UCSD-AML1 (cell line): ENCODE data around the gene TBC1D23.
"Not testable (repeated sequence)": the region's sequence is repeated elsewhere in the genome, so short reads cannot be mapped to it uniquely, and the experiment has no call there.

Source experiments
- DNase-seq: peaks from one replicate; lab custom pipeline; 2025; ENCODE audit not compliant: unreplicated experiment; lab: John Stamatoyannopoulos, UW

The TBC1D23 gene

DNA sequence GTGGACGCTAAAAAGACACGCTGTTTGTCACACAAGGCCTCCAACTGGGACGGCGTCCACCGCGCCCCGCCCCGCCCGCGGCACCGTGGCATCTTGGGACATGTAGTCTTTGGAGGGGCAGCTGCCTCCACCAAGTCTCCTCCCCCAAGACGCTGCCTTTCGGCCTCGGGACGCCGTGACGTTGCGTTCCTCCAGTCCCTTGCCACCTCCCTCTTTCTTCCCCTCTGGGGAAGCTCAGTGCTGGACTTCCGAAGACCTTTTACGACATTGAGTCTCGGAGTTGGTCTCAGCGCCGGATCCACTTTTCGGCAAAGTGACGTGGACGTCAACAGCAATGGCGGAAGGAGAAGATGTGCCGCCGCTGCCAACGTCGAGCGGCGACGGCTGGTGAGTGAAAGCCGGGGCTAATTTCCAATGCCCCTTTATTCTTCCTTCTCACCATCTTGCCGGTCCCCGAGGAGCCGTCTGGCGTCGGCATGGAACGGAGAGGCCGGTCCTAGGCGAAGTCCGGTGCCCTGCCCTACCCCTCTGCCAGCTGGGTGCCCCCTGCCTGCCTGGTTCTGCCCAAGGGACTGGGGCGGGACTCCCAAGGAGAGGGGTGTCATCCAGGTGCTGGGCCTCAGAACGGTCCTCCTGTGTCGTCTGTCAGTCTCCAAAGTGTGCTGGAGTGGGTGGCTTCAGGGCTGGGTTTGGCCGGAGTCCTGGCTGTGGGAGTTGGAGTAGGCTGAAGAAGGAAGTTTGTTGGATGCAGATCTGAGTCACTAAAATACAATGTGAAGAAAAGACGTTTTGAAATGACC is at the start of gene TBC1D23:
TSS of gene TBC1D23 (plus strand) at position 308 of the 800 bp plus-strand sequence. CDS start at position 335, 27 bp downstream.
- DNase-seq: peak; percentile 97

DNA sequence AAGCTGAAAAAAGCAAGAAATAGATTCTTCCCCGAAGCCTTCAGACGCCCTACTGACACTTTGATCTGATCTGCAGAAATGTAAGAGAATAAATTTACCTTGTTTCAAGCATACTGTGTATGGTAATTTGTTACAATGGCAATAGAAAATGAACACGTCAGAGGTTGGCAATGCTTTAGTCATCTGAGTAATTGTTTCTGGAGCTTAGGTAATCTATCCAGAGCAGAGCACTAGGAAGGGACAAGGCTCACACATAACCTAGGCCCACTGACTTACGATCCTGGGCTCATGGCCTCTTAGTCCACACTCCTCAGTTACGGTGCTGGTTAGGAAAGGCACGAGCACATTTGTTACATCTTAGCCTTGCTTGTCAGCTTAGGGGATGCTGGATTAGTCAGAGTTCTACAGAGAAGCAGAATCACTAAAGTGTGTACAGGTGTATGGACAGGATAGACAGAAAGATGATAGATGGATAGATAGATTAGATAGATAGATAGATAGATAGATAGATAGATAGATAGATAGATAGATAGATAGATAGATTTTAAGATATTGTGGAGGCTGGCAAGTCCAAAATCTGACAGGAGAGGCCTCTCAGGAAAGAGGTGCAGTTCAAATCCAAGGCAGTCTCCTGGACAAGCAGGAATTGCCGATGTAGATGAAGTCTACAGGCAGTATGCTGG is 46.8 kb upstream of the TBC1D23 start:
- no peak for DNase-seq

DNA sequence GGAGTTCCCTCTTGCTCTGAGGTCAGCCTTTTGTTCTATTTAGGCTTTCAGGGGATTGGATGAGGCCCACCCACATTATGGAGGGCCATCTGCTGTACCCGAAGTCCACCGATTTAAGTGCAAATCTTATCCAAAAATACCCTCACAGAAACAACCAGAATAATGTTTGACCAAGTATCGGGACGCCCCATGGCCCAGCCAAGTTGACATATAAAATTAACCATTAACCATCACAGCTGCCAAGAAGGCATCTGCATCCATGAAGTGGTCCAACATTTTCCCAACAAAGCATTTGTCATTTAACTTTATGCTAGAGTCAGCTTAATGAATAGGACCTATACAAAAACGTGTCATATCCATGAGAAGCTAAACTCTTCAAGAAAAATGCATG is 46.2 kb upstream of the TBC1D23 start:
- no peak for DNase-seq

DNA sequence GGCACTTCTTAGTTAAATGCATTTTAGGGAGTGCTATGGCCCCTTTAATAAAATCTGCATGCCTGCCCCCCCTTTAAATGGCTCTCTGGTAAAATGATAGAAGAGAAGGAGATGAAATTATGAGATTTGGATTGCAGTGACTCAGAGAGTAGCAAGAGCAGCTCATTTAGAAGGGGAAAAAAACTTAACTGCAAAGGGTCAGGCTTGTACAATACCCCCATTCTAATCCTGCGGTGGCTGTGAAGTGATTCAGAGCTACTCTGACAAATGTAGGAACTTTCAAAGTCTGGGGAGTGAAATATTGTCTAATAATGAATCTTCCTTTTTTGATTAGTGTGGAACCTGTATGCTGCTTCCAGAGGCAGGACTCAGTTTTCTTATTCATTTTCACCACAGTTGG is 44.1 kb upstream of the TBC1D23 start:
- DNase-seq: no peak

DNA sequence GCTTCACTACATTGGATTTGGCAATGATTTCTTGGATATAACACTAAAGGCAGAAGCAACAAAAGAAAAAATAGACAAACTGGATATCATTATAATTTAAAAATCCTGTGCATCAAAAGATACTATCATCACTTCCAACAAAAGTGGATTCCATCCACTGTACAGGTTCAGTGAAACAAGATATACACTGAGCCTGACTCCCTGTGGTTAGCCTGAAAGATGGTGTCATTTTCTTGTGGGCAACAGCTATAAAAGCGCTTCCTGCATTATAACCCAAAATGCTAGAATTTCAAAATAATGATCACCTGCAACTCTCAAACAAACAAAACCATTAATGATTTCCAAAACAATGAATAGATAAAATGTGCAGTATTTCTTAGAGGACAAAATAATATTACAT is 39.6 kb upstream of the TBC1D23 start:
- DNase-seq: no peak

DNA sequence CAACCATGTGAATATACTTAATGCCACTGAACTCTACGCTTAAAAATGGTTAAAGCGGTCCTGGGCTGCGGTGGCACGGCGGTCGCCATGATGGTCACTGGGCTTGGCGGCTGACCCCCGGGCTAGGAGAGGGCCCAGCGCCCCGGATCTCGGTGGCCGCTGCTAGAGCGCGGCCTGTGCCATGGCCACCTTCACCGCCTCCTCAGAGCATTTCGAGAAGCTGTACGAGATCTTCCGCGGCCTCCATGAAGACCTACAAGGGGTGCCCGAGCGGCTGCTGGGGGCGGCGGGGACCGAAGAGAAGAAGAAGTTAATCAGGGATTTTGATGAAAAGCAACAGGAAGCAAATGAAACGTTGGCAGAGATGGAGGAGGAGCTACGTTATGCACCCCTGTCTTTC is 35.6 kb upstream of the TBC1D23 start:
- DNase-seq: no peak

DNA sequence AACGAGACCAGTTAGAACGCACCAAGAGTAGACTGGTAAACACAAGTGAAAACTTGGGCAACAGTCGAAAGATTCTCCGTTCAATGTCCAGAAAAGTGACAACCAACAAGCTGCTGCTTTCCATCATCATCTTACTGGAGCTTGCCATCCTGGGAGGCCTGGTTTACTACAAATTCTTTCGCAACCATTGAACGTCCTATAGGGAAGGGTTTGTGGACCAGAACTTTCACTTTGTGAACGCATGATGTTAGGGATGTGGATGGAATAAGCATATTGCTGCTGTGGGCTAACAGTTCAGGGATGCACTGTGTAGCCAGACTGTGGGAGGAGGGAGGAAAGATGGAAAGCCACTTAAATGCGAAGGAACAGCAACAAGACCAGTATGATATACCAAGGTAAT is 34.9 kb upstream of the TBC1D23 start:
- no peak for DNase-seq

DNA sequence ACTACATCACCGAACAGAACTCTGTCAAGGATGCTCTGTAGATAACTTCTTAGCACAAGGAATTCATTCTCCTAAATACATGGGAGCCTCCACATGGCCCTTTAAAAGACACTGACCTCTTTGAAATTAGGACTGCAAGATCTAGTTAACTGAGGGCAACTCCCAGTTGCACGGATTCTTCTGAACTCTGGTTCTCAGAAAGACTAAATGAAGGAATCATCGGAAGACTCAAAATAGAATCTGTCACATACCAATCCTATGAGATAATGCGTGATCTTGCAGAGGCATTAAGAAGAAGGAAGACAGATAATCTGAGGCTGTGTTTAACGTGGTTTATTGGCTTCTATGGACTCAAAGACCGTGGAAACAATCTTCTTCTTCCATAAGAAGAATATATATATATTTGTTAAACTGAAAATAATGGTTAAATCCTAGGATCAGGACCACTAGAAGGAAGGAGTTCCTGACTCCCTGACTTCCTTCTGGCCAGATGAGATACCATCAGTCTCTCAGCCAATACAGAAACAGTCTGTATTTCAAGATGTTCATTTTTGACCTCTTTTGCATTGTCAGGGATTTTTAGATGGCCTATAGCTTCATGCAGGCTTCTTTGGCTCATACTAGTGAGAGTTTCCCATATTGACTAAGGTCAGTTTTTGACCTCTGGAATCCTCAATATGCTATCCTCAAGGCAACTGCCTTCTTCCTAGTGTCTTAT is 33.9 kb upstream of the TBC1D23 start:
- no peak for DNase-seq

DNA sequence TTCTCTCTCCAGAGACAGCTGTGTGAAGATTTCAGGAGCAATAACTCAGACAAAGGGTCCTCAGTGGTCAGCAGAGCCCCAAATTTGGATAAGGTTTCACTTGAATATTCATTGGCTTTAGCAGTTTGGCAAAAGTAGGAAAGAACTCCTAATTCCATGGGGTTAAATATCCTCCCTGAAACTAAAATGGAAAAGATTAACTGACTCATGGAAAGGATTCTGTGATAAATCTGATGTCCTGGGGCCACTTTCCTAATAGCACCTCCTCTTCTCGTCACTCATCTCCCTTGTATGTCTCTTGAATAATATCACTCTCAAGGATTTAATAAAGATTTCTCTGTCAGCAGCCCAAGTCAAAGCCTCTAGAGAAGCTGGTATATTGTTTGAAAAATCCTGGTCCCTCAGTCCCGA is 33.3 kb upstream of the TBC1D23 start:
- no peak for DNase-seq

DNA sequence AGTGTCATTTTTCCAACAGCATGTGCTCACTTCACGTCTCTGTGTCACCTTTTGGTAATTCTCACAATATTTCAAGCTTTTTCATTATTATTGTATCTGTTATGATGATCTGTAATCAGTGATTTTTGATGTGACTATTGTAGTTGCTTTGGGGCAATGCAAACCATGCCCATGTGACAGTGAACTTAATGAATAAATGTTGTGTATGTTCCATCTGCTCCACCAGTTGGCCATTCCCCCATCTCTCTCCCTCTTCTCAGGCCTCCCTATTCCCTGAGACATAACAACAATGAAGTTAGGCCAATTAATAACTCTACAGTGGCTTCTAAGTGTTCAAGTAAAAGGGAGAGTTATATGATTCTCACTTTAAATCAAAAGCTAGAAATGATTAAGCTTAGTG is 32.5 kb upstream of the TBC1D23 start:
- no peak for DNase-seq

DNA sequence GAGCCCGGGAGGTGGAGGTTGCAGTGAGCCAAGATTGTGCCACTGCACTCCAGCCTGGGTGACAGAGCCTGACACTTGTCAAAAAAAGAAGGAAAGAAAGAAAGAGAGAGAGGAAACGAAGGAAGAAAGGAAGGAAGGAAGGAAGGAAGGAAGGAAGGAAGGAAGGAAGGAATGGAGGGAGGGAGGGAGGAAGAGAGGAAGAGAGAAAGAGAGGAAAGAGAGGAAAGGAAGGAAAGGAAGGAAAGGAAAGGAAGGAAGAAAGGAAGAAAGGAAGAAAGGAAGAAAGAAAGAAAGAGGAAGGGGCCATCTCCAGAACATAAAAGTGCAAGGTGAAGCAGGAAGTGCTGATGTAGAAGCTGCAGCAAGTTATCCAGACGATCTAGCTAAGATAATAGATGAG is 31.6 kb upstream of the TBC1D23 start:
- not testable (repeated sequence) for DNase-seq

DNA sequence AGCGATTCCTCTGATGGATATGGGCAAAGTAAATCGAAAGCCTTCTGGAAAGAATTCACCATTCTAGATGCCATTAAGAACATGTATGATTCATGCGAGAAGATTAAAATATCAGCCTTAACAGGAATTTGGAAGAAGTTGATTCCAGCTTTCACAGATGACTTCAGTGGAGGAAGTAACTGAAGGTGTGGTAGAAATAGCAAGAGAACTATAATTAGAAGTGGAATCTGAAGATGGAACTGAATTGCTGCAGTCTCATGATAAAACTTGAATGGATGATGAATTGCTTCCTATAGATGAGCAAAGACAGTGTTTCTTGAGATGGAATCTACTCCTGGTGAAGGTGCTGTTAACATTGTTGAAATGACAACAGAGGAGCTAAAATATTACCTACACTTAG is 30.1 kb upstream of the TBC1D23 start:
- no peak for DNase-seq

DNA sequence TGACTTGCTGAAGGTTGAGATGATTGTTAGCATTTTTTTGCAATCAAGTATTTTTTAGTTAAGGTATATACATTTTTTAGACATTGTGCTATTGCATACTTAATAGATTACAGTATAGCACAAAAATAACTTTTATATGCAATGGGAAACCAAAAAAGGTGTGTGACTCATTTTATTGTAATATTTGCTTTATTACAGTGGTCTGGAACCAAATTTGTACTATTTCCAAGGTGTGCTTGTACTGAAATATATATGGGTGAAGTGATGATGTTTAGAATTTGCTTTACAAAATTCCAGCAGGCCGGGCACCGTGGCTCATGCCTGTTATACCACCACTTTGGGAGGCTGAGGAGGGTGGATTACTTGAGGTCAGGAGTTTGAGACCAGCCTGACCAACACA is 29.1 kb upstream of the TBC1D23 start:
- no peak for DNase-seq

DNA sequence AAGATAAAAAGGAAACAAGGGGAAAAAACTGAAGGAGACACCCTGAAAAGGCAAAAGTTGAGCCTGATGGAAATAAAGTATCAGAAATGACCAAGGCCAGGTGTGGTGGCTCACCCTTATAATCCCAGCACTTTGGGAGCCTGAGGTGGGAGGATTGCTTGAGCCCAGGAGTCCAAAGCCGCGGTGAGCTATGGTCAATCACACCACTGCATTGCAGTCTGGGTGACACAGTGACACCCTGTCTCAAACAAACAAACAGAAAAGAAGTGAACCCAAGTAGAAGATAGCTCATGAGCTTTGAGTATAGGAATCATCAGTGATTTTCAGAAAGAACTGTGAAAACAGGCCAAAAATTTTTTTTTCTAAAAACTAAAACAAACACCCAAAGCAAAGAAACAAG is 26.4 kb upstream of the TBC1D23 start:
- DNase-seq: no peak

DNA sequence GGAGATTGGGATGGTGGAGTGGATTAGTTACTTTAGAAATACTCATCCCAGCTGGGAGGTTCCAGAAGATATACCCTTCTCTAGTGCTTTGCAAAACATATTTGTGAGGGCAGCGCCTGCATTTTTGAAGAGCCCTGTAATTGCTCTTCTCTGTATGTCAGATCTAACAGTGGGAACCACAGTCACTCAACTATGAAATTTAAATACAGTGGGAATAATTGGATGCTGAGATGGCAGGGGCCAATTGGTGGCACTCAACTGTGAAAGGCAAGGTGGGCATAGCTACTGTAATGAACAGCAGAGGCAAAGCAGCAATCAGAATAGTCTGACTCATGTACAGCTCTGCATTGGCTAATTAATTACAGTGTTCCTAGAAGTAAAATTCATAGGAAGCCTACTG is 22.2 kb upstream of the TBC1D23 start:
- DNase-seq: no peak

DNA sequence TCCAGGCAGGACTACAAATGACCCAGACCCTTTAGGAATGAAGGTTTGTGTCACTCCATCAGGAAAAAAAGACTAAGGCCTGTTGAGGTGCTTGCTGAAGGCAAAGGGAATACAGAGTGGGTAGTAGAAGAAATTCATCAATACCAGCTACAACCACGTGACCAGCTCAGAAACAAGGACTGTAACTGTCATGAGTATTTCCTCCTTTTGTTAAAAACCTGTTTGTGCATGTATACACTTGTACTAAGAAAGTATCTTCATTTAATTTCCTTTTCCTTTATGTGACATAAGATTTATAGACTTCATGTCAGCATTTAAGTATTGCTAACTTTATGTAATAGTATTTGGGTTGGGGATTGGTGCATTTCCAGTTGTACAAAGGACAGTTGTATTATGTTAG is 18.3 kb upstream of the TBC1D23 start:
- not testable (repeated sequence) for DNase-seq

DNA sequence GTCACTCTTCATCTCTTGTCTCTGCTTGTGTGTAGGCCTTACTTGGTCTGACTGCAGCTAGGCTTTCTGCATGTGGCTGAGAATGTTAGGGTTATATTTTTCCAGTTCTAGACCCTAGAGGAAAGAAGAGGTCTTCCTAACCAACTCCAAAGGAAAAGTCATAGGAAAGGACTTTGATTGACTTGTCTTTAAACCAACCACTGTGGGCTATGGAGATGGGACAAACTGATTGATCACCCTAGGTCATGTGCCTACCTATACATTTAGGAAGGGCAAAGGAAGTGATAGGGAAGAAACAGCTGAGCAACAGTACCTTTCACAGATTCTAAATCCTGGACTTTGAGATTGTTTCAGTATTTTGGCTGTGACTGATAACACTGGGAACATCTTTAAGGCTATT is 16.5 kb upstream of the TBC1D23 start:
- DNase-seq: no peak

DNA sequence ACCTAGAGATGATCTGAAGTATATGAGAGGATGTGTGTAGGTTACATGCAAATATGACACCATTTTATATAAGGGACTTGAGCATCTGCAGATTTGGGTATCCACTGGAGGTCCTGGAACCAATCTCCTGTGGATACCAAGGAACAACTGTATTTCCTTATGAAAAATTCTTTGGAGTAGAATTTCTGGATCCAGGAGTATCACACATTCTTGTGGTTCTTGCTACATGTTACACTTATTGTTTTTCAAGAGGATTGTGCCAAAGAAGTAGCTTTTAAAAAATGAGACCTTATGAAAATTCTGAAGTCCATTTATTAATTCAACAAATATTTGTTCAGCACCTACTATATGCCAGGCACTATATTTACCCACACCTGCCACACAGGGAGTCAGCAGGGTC is 15.7 kb upstream of the TBC1D23 start:
- DNase-seq: no peak

DNA sequence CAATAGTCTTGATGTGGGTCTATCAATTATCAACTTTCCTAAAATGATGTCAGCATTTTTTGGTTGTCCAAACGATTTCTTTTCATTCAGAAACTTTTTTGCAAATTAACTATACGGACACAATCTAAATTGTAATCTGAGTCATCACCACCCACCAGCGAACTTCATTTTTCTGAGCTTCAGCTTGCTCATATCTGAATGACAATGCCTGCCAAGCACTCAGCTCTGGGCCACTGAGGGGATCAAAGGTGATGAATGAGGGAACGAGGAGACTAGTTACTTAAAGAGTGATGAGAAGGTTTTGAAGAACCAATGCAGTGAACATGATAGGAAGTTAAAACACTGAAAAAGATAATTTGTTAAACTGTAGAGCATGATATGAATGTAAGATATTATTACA is 14.9 kb upstream of the TBC1D23 start:
- no peak for DNase-seq

DNA sequence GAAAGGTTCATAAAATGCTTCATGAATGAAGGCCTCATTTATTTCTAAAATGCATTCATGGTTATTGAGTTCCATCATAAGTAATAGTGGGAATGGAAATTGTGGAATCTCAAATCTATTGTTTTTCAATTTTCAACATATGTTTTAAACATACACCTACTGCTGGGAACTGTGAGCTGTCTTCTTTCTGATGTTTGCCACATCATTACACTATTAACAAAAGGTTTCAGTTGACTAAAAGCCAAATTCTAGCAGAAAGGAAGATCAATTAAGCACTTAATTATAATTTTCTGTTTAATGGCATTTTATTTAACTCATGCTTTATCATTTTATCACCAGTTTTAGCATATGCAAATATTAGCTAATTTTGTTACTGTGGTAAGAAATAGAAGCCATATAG is 13.8 kb upstream of the TBC1D23 start:
- DNase-seq: no peak

DNA sequence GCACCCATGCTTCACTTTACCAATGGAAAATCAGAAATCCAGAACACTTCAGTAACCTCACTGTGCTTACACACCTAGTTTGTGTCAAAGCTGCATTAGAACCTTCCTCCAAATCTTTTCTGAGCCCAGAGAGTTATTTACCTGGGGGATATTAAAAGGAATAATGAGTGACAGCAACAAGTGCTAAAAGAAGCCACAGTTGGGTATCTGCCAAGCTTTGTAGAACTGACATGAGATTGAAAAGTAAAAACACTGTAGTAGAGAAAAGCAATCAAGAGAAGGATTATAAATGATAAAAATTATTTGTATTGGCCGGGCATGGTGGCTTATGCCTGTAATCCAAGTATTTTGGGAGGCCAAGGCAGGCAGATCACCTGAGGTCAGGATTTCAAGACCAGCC is 8.8 kb upstream of the TBC1D23 start:
- no peak for DNase-seq

DNA sequence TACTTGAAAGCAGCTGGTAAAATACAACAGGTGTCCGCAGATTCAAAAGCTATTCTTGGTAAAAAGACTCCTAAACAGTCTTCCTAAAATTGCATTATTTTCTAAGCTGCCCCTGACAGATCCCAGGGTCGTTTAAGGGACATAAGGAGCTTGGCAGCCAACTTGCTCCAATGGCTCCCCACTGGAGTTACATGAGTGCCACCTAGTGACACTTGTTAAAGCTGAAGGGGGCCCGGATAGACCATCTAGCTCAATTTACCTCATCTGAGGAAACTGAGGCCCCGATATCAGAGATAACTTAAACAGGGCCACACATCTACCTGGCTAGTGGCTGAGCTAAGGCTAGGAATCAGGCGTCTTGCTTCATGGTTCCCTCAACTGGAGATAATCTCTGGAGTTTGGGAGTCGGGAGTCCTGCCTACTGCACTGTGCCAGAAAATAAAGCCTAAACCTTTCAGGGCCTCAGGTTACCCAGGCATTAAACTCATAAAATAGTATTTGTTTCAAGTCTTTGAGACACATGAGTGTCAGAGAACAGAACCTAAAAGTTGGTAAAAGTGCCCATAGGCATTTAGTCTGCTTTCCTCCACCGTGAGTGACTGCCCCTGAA is 6.5 kb upstream of the TBC1D23 start:
- peak; percentile 40 for DNase-seq
